Activated CD4-positive, alpha-beta T cell treated with anti-CD3 and anti-CD28 coated beads for 48 hours (primary cell): ENCODE results near the gene EIF3J.
"Not testable (repeated sequence)": the region's sequence is repeated elsewhere in the genome, so short reads cannot be mapped to it uniquely, and the experiment has no call there.

Experiments used
- DNase-seq: peaks from one replicate; pipeline ENCODE4 v3.0.0-alpha.2; 2020

The EIF3J gene

GRCh38 chr15:44536962-44537734, at the start of gene EIF3J:
Gene EIF3J (plus strand): TSS chr15:44537147. CDS start chr15:44537195, 48 bp downstream.
- DNase-seq: peak; percentile 95

- DNase-seq: no peak
Observed at GRCh38 chr15:44489464-44489863, 47.5 kb upstream of the EIF3J start.

- DNase-seq: no peak
Observed at GRCh38 chr15:44490622-44491021, 46.3 kb upstream of the EIF3J start.

GRCh38 chr15:44492040-44492439, 44.9 kb upstream of the EIF3J start:
- DNase-seq: no peak

- DNase-seq: no peak
Observed at GRCh38 chr15:44492672-44493071, 44.3 kb upstream of the EIF3J start.

GRCh38 chr15:44495562-44495961, 41.4 kb upstream of the EIF3J start:
- DNase-seq: no peak

- no peak for DNase-seq
Observed at GRCh38 chr15:44500555-44500954, 36.4 kb upstream of the EIF3J start.

GRCh38 chr15:44501768-44502366, 35.1 kb upstream of the EIF3J start:
- DNase-seq: no peak

- no peak for DNase-seq
Observed at GRCh38 chr15:44516436-44516835, 20.5 kb upstream of the EIF3J start.

GRCh38 chr15:44519537-44519936, 17.4 kb upstream of the EIF3J start:
- DNase-seq: no peak

- no peak for DNase-seq
Observed at GRCh38 chr15:44525018-44525417, 11.9 kb upstream of the EIF3J start.

- no peak for DNase-seq
Observed at GRCh38 chr15:44527241-44527640, 9.7 kb upstream of the EIF3J start.

- DNase-seq: no peak
Observed at GRCh38 chr15:44529864-44530604, 6.9 kb upstream of the EIF3J start.

- no peak for DNase-seq
Observed at GRCh38 chr15:44530653-44531052, 6.3 kb upstream of the EIF3J start.

- not testable (repeated sequence) for DNase-seq
Observed at GRCh38 chr15:44532275-44532674, 4.7 kb upstream of the EIF3J start.

GRCh38 chr15:44532689-44533088, 4.3 kb upstream of the EIF3J start:
- DNase-seq: no peak

- DNase-seq: no peak
Observed at GRCh38 chr15:44535092-44535491, 1.9 kb upstream of the EIF3J start.

GRCh38 chr15:44535523-44536301, 1.2 kb upstream of the EIF3J start:
- peak; percentile 41 for DNase-seq

- DNase-seq: no peak
Observed at GRCh38 chr15:44536302-44536961, 515 bp upstream of the EIF3J start.

GRCh38 chr15:44537735-44538240, 841 bp downstream of the EIF3J start:
- no peak for DNase-seq

GRCh38 chr15:44541282-44541958, 4.5 kb downstream of the EIF3J start:
- no peak for DNase-seq

- no peak for DNase-seq
Observed at GRCh38 chr15:44542596-44542995, 5.6 kb downstream of the EIF3J start.
